GM23338 (cell line): Measurements from ENCODE around the gene MIPEP. TPM values are rescaled to one million over a fixed set of nuclear protein-coding genes. Genes with fewer than 3 reads are reported as not detected.

Experiments used
- ATAC-seq: fragments of 200-7000 bp; cut with Tn5 transposase; 3 replicates; pipeline ENCODE4 v1.9.1; 2020
- DNase-seq: peaks from one replicate; pipeline ENCODE4 v3.0.0-alpha.2; 2015; ENCODE audit warnings: low spot score
- H2AFZ ChIP-seq: fragments of 200-600 bp; sonication (generic); 2 replicates; pipeline ENCODE4 v1.8.0; 2016; ENCODE audit warnings: antibody characterized with exemption, mild to moderate bottlenecking, moderate library complexity
- H3F3A ChIP-seq: fragments of 200-600 bp; sonication (generic); replicated peaks from 2 replicates; pipeline ENCODE4 v1.8.0; 2017; ENCODE audit warnings: antibody characterized with exemption, mixed run types, low read depth
- H3K27ac ChIP-seq: fragments of 200-600 bp; sonication (generic); 2 replicates; pipeline ENCODE4 v1.6.1; 2016; ENCODE audit warnings: low read depth
- H3K27me3 ChIP-seq: fragments of 200-600 bp; sonication (generic); 2 replicates; pipeline ENCODE4 v1.8.0; 2016; ENCODE audit warnings: mild to moderate bottlenecking, mixed run types, moderate library complexity; ENCODE audit not compliant: insufficient read depth
- H3K36me3 ChIP-seq: fragments of 200-600 bp; sonication (generic); 2 replicates; pipeline ENCODE4 v1.8.0; 2016; ENCODE audit warnings: mild to moderate bottlenecking; ENCODE audit not compliant: insufficient read depth
- H3K4me1 ChIP-seq: fragments of 200-600 bp; sonication (generic); 2 replicates; pipeline ENCODE4 v1.8.0; 2016; ENCODE audit warnings: mild to moderate bottlenecking, moderate library complexity; ENCODE audit not compliant: insufficient read depth
- H3K4me2 ChIP-seq: fragments of 200-600 bp; sonication (generic); 2 replicates; pipeline ENCODE4 v1.7.1; 2017; ENCODE audit warnings: mixed run types
- H3K4me3 ChIP-seq: fragments of 200-600 bp; sonication (generic); 2 replicates; pipeline ENCODE4 v1.6.1; 2016; ENCODE audit warnings: mixed run types
- H3K79me2 ChIP-seq: fragments of 200-600 bp; sonication (generic); replicated peaks from 2 replicates; pipeline ENCODE4 v1.8.0; 2017; ENCODE audit warnings: mild to moderate bottlenecking; ENCODE audit not compliant: insufficient read depth
- H3K9me2 ChIP-seq: fragments of 200-600 bp; sonication (generic); 2 replicates; pipeline ENCODE4 v1.8.0; 2017; ENCODE audit not compliant: insufficient read depth
- H4K20me1 ChIP-seq: fragments of 200-600 bp; sonication (generic); replicated peaks from 2 replicates; pipeline ENCODE4 v1.8.0; 2017; ENCODE audit warnings: mild to moderate bottlenecking; ENCODE audit not compliant: insufficient read depth
- H3K27ac Mint-ChIP-seq: 2 replicates; pipeline ENCODE4 v1.8.0; 2020; ENCODE audit warnings: inconsistent platforms, mild to moderate bottlenecking, moderate library complexity, mixed read lengths
- H3K27me3 Mint-ChIP-seq: 3 replicates; pipeline ENCODE4 v1.8.0; 2022; ENCODE audit warnings: low read depth, mild to moderate bottlenecking, moderate library complexity, mixed read lengths, inconsistent platforms; ENCODE audit not compliant: insufficient read depth, poor library complexity
- H3K36me3 Mint-ChIP-seq: 3 replicates; pipeline ENCODE4 v1.8.0; 2021; ENCODE audit warnings: low read depth, mild to moderate bottlenecking, inconsistent platforms, moderate library complexity, mixed read lengths
- H3K4me1 Mint-ChIP-seq: 3 replicates; pipeline ENCODE4 v1.8.0; 2020; ENCODE audit warnings: mild to moderate bottlenecking, inconsistent platforms, mixed read lengths
- H3K4me3 Mint-ChIP-seq: 3 replicates; pipeline ENCODE4 v1.8.0; 2021; ENCODE audit warnings: moderate library complexity, mild to moderate bottlenecking, inconsistent platforms, mixed read lengths
- H3K9me3 Mint-ChIP-seq: 3 replicates; pipeline ENCODE4 v1.8.0; 2020; ENCODE audit warnings: moderate library complexity, mild to moderate bottlenecking, inconsistent platforms, mixed read lengths
- CREB1 ChIP-seq: fragments of 250-450 bp; sonication (Bioruptor Pico); IDR thresholded peaks from 2 replicates; pipeline ENCODE4 v1.5.0; 2020; ENCODE audit warnings: low read depth, mild to moderate bottlenecking, moderate library complexity
- EZH2 ChIP-seq: fragments of 200-600 bp; sonication (generic); IDR thresholded peaks from one replicate; pipeline ENCODE4 v1.8.0; 2017; ENCODE audit warnings: antibody characterized with exemption, mild to moderate bottlenecking, low read depth; ENCODE audit not compliant: unreplicated experiment
- NANOG ChIP-seq: IDR thresholded peaks from 2 replicates; pipeline ENCODE4 v1.6.1; 2016; ENCODE audit warnings: antibody characterized with exemption, borderline replicate concordance
- POLR2AphosphoS5 ChIP-seq: IDR thresholded peaks from 2 replicates; pipeline ENCODE4 v1.6.1; 2016; ENCODE audit warnings: antibody characterized with exemption, low read depth
- REST ChIP-seq: IDR thresholded peaks from one replicate; pipeline ENCODE4 v1.6.1; 2018; ENCODE audit warnings: antibody characterized with exemption; ENCODE audit not compliant: unreplicated experiment
- STAT1 ChIP-seq: IDR thresholded peaks from one replicate; pipeline ENCODE4 v1.6.1; 2016; ENCODE audit warnings: antibody characterized with exemption; ENCODE audit not compliant: unreplicated experiment
- ZNF114 ChIP-seq: fragments of 250-450 bp; sonication (Bioruptor Pico); IDR thresholded peaks from 2 replicates; pipeline ENCODE4 v1.5.0; 2020; ENCODE audit warnings: mild to moderate bottlenecking, moderate library complexity
- ZNF462 ChIP-seq: fragments of 250-450 bp; sonication (Bioruptor Pico); IDR thresholded peaks from 2 replicates; pipeline ENCODE4 v1.5.0; 2020; ENCODE audit warnings: mild to moderate bottlenecking, moderate library complexity
- polyA plus RNA-seq: library from polyadenylated mRNA; unstranded; fragments of >200 nt; fragmentation: Nextera tagmentation; extraction: Ambion mirVana; gene quantifications from 2 replicates; pipeline ENCODE4 v1.2.1, GENCODE V29; 2016
- total RNA-seq: library from RNA; depleted of rRNA; stranded (reverse); fragments of >200 nt; shearing (Covaris generic); gene quantifications from 2 replicates; pipeline ENCODE4 v1.2.3, GENCODE V29; 2014

Gene MIPEP
- total and polyA plus RNA-seq, 2 experiments from 2014 or later: 20.8 to 22.5 TPM

GRCh38 chr13:23724196-23724970 is 164.8 kb downstream of the MIPEP start:
- no peaks in the 10 kb centered on the region; the same call in 2 of the 3 replicates for H3K9me3 Mint-ChIP-seq
- no peaks in the 10 kb centered on the region; the same call in 2 of the 3 replicates for H3K36me3 Mint-ChIP-seq
- DNase-seq (peak; percentile 21), ATAC-seq (no peak)
- Histone ChIP-seq H3K27me3 (no peaks in the 10 kb centered on the region), H3F3A (no peaks in the 10 kb centered on the region), H3K36me3 (no peaks in the 10 kb centered on the region), H3K79me2 (no peaks in the 10 kb centered on the region), H2AFZ (no peak overlapping the region; the same call in 1 of the 2 replicates), H3K27ac (no peak overlapping the region), H3K4me1 (peaks cover 7% of the 10 kb centered on the region; the same call in 1 of the 2 replicates), H3K9me2 (no peaks in the 10 kb centered on the region; the same call in 1 of the 2 replicates), H4K20me1 (no peaks in the 10 kb centered on the region), H3K4me3 (no peak overlapping the region), H3K4me2 (no peak overlapping the region)
- H3K27me3 Mint-ChIP-seq: peaks cover 1% of the 10 kb centered on the region
- no peak overlapping the region for H3K4me3 Mint-ChIP-seq
- H3K4me1 Mint-ChIP-seq: peaks cover 17% of the 10 kb centered on the region
- TF ChIP-seq REST (no peak), ZNF462 (CRISPR knock-in tag) (peak; percentile 80), POLR2AphosphoS5 (no peak), ZNF114 (CRISPR knock-in tag) (no peak), STAT1 (no peak), NANOG (no peak), CREB1 (CRISPR knock-in tag) (no peak), EZH2 (no peak)
- H3K27ac Mint-ChIP-seq: 0 out of 2 replicates have a peak overlapping the region, but pooled peaks have one; percentile 21
